HuH-7.5 (cell line): ENCODE measurements around the gene C13orf46.

Experiments
- DNase-seq: peaks from one replicate; pipeline ENCODE4 v3.0.0; 2011; ENCODE audit warnings: low spot score

Gene C13orf46

GRCh38 chr13:113970810-113971470 is 2.9 kb downstream of the C13orf46 start:
- no peak for DNase-seq

GRCh38 chr13:113969973-113970611 is 3.8 kb downstream of the C13orf46 start:
- no peak for DNase-seq

- no peak for DNase-seq
Observed at GRCh38 chr13:113969311-113969972, 4.4 kb downstream of the C13orf46 start.

- DNase-seq = no peak
Observed at GRCh38 chr13:113968463-113969310, 5.2 kb downstream of the C13orf46 start.

- DNase-seq = no peak
Observed at GRCh38 chr13:113967729-113968462, 6.0 kb downstream of the C13orf46 start.

- no peak for DNase-seq
Observed at GRCh38 chr13:113967206-113967720, 6.6 kb downstream of the C13orf46 start.

- no peak for DNase-seq
Observed at GRCh38 chr13:113965968-113966884, 7.7 kb downstream of the C13orf46 start.

GRCh38 chr13:113965383-113965874 is 8.4 kb downstream of the C13orf46 start:
- no peak for DNase-seq

GRCh38 chr13:113964251-113964995 is 9.5 kb downstream of the C13orf46 start:
- no peak for DNase-seq

GRCh38 chr13:113963376-113963775 is 10.5 kb downstream of the C13orf46 start:
- no peak for DNase-seq

- no peak for DNase-seq
Observed at GRCh38 chr13:113962975-113963374, 10.9 kb downstream of the C13orf46 start.

- DNase-seq = no peak
Observed at GRCh38 chr13:113962386-113962785, 11.5 kb downstream of the C13orf46 start.

- DNase-seq = no peak
Observed at GRCh38 chr13:113960276-113960948, 13.5 kb downstream of the C13orf46 start.

- DNase-seq = no peak
Observed at GRCh38 chr13:113959198-113959597, 14.7 kb downstream of the C13orf46 start.

GRCh38 chr13:113958373-113958772 is 15.5 kb downstream of the C13orf46 start:
- DNase-seq = no peak

GRCh38 chr13:113956571-113956970 is 17.3 kb downstream of the C13orf46 start:
- no peak for DNase-seq

- no peak for DNase-seq
Observed at GRCh38 chr13:113955691-113956090, 18.2 kb downstream of the C13orf46 start.

GRCh38 chr13:113955235-113955634 is 18.6 kb downstream of the C13orf46 start:
- DNase-seq = no peak
